Globus pallidus (tissue), 1 donor: ENCODE measurements around the gene CSAD.
"Not testable (repeated sequence)": the region's sequence is repeated elsewhere in the genome, so short reads cannot be mapped to it uniquely, and the experiment has no call there.

Source experiments
- DNase-seq: peaks from one replicate; pipeline ENCODE4 v3.0.0-alpha.2; 2015; ENCODE audit warnings: low spot score

Gene CSAD

GRCh38 chr12:53145383-53146260 lies 35.1 kb downstream of the CSAD start:
- DNase-seq = no peak

- DNase-seq = no peak
Observed at GRCh38 chr12:53143355-53143754, 37.4 kb downstream of the CSAD start.

GRCh38 chr12:53133722-53134121 lies 47.0 kb downstream of the CSAD start:
- no peak for DNase-seq

GRCh38 chr12:53131844-53132243 lies 48.9 kb downstream of the CSAD start:
- DNase-seq = no peak

GRCh38 chr12:53128780-53129569 lies 51.8 kb downstream of the CSAD start:
- no peak for DNase-seq

- no peak for DNase-seq
Observed at GRCh38 chr12:53127169-53127568, 53.6 kb downstream of the CSAD start.

- DNase-seq = no peak
Observed at GRCh38 chr12:53124352-53124723, 56.4 kb downstream of the CSAD start.

GRCh38 chr12:53123578-53124351 lies 57.0 kb downstream of the CSAD start:
- DNase-seq = no peak

- DNase-seq = no peak
Observed at GRCh38 chr12:53122961-53123468, 57.7 kb downstream of the CSAD start.

GRCh38 chr12:53120685-53121525 lies 59.8 kb downstream of the CSAD start:
- DNase-seq = no peak

- DNase-seq = no peak
Observed at GRCh38 chr12:53118751-53119300, 61.9 kb downstream of the CSAD start.

GRCh38 chr12:53115891-53116648 lies 64.7 kb downstream of the CSAD start:
- DNase-seq = no peak

- no peak for DNase-seq
Observed at GRCh38 chr12:53115112-53115890, 65.4 kb downstream of the CSAD start.

- DNase-seq = no peak
Observed at GRCh38 chr12:53113951-53114350, 66.8 kb downstream of the CSAD start.

GRCh38 chr12:53113136-53113705 lies 67.5 kb downstream of the CSAD start:
- DNase-seq = no peak

GRCh38 chr12:53112431-53112830 lies 68.3 kb downstream of the CSAD start:
- not testable (repeated sequence) for DNase-seq
